ENCODE measurements around the gene UBE2F. TPM values are rescaled to one million over a fixed set of nuclear protein-coding genes. Genes with fewer than 3 reads are reported as not detected.
"Not testable (repeated sequence)": the region's sequence is repeated elsewhere in the genome, so short reads cannot be mapped to it uniquely, and the experiment has no call there.

The UBE2F gene
- total RNA-seq, 1 experiment from 2014 or later, result 103 TPM

DNA sequence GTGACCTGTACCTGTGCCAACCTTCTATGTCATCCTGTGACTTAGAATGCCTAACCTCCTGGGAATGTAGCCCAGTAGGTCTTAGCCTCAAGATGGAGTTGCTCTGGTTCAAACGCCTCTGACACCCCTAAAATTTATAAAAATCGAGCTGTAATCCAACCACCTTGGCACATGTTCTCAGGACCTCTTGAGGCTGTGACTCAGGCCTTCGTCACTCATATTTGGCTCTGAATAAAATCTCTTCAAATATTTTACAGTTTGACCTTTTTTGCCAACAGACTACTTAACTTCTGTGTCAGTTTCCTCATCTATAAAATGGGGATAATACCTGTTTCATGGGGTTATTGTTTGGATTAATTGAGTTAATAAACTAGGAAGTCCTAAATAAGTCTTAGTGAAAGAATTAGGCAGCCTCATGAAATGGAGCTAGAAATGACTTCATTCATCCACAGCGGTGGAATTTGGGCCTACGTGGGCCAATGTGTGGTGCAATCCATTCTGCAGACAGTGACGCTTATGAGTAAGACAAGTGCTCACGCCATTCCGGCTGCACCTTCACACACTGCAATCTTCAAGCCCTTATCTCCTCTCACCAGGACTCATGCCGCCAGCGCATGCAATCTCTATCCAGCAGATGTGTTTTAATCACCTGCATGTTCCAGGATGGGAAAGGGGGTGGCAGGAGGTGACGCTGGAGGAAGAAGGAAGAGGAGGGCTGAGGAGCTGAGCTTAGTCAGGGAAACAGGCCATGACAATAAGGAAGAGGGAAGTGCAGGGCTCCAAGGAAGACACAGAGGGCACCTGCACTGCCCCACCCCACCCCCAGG is 2.0 kb upstream of the UBE2F start:
- BruUV-seq (replicated peaks), result no TSS peak
- TF ChIP-seq, protein P1, sequence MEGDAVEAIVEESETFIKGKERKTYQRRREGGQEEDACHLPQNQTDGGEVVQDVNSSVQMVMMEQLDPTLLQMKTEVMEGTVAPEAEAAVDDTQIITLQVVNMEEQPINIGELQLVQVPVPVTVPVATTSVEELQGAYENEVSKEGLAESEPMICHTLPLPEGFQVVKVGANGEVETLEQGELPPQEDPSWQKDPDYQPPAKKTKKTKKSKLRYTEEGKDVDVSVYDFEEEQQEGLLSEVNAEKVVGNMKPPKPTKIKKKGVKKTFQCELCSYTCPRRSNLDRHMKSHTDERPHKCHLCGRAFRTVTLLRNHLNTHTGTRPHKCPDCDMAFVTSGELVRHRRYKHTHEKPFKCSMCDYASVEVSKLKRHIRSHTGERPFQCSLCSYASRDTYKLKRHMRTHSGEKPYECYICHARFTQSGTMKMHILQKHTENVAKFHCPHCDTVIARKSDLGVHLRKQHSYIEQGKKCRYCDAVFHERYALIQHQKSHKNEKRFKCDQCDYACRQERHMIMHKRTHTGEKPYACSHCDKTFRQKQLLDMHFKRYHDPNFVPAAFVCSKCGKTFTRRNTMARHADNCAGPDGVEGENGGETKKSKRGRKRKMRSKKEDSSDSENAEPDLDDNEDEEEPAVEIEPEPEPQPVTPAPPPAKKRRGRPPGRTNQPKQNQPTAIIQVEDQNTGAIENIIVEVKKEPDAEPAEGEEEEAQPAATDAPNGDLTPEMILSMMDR (conservative IDR thresholded peaks at IDR 0.05), result no peak
- no peak for TF ChIP-seq EZH2 (IDR thresholded peaks at IDR 0.05; ENCODE audit: low read depth)
- DNase-seq, result peak; percentile 67 to 96
- Histone ChIP-seq H3K4me2 (peak overlapping the region; percentile 90), H3K36me3 (ENCODE audit: low read depth) (no peaks in the 10 kb centered on the region), H4K20me1 (ENCODE audit: insufficient read depth) (peaks cover 22% of the 10 kb centered on the region), H3K4me1 (replicated peaks; ENCODE audit: insufficient read depth) (peaks cover 45% of the 10 kb centered on the region), H3K79me2 (ENCODE audit: low read depth) (peaks cover 26% of the 10 kb centered on the region), H3K9me2 (ENCODE audit: insufficient read depth) (no peaks in the 10 kb centered on the region), H3K27me3 (ENCODE audit: insufficient read depth, low read depth) (no peaks in the 10 kb centered on the region), H3K4me3 (no peak overlapping the region), H3K9me3 (ENCODE audit: insufficient read depth, low read depth) (peaks cover 26% of the 10 kb centered on the region), H2AFZ (peak overlapping the region; percentile 55), H3K27ac (peak overlapping the region; percentile 91), H3F3A (ENCODE audit: insufficient read depth, low read depth) (peaks cover 33% of the 10 kb centered on the region)
- POLR2A ChIA-PET (ENCODE audit: unreplicated experiment), result interaction anchor here (0.6 kb wide), 3 partner anchors 99 to 374 kb away, joined by 3 to 4 read pairs (median 3); partner anchors contain the start of gene RAB17
- CTCF ChIA-PET, result no interaction called here
- intact Hi-C loops (cut with micrococcal nuclease; ENCODE audit: unreplicated experiment), result no loop called here

DNA sequence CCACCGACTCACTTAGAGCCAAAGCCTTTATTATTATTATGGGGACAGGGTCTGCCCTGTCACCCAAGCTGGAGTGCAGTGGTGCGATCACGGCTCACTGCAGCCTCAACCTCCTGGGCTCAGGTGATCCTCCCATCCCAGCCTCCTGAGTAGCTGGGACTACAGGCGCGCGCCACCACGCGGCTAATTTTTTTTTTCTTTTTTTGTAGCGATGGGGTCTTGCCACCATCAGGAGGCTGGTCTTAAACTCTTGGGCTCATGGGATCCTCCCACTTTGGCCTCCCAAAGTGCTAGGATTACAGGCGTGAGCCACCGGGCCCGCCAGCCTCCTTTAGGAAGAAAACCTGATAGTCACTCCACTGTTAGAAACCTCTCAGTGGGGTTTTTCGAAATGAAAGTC is 970 bp upstream of the UBE2F start:
- H3K9me2 ChIP-seq (ENCODE audit: insufficient read depth); DNase-seq; POLR2A ChIA-PET (ENCODE audit: unreplicated experiment); CTCF ChIA-PET; H3K27me3 ChIP-seq (ENCODE audit: insufficient read depth, low read depth); BruUV-seq (replicated peaks); H3K36me3 ChIP-seq (ENCODE audit: low read depth): not testable (repeated sequence)
- H3K4me2 ChIP-seq, result peak overlapping the region; percentile 90
- H3K4me1 ChIP-seq (replicated peaks; ENCODE audit: insufficient read depth), result peaks cover 45% of the 10 kb centered on the region
- peak overlapping the region; percentile 91 for H3K27ac ChIP-seq
- peaks cover 32% of the 10 kb centered on the region for H4K20me1 ChIP-seq (ENCODE audit: insufficient read depth)
- H2AFZ ChIP-seq, result peak overlapping the region; percentile 81
- peaks cover 36% of the 10 kb centered on the region for H3K79me2 ChIP-seq (ENCODE audit: low read depth)
- peak overlapping the region; percentile 67; the same call in 1 of the 2 replicates for H3K4me3 ChIP-seq
- intact Hi-C loops (cut with micrococcal nuclease; ENCODE audit: unreplicated experiment), result loop anchor here (2.0 kb wide), 2 partner anchors 95 to 101 kb away; partner anchors contain the start of gene SCLY
- H3F3A ChIP-seq (ENCODE audit: insufficient read depth, low read depth), result peaks cover 33% of the 10 kb centered on the region
- H3K9me3 ChIP-seq (ENCODE audit: insufficient read depth, low read depth), result peaks cover 26% of the 10 kb centered on the region

DNA sequence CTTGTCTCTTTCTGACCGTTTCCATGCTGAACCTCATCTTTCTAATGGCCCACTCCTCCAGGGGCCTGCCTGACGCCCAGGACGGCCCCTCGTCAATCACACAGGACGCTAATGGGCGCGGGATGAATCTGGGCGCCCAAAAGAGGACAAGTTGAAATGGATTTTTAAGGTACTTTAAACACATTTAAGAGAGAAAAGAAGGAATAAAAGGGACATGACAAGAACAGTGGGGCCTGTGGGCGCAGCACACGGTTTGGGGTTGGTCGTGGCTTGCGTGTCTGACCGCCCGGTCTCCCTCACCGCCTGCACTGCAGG is 607 bp upstream of the UBE2F start:
- peaks cover 22% of the 10 kb centered on the region for H3K9me3 ChIP-seq (ENCODE audit: insufficient read depth, low read depth)
- no peaks in the 10 kb centered on the region for H3K9me2 ChIP-seq (ENCODE audit: insufficient read depth)
- POLR2A ChIA-PET (ENCODE audit: unreplicated experiment), result no interaction called here
- H4K20me1 ChIP-seq (ENCODE audit: insufficient read depth), result peaks cover 36% of the 10 kb centered on the region
- TSS peak; percentile 91 for BruUV-seq (replicated peaks)
- CTCF ChIA-PET, result no interaction called here
- peak overlapping the region; percentile 91 for H3K27ac ChIP-seq
- no peaks in the 10 kb centered on the region for H3K27me3 ChIP-seq (ENCODE audit: insufficient read depth, low read depth)
- peaks cover 40% of the 10 kb centered on the region for H3K79me2 ChIP-seq (ENCODE audit: low read depth)
- H3K4me3 ChIP-seq, result peak overlapping the region; percentile 67
- intact Hi-C loops (cut with micrococcal nuclease; ENCODE audit: unreplicated experiment), result loop anchor here (2.0 kb wide), 2 partner anchors 95 to 101 kb away; partner anchors contain the start of gene SCLY
- H2AFZ ChIP-seq, result peak overlapping the region; percentile 81
- H3F3A ChIP-seq (ENCODE audit: insufficient read depth, low read depth), result peaks cover 33% of the 10 kb centered on the region
- no peak for DNase-seq
- peaks cover 45% of the 10 kb centered on the region for H3K4me1 ChIP-seq (replicated peaks; ENCODE audit: insufficient read depth)
- TF ChIP-seq, protein P1 (conservative IDR thresholded peaks at IDR 0.05), result no peak
- TF ChIP-seq EZH2 (IDR thresholded peaks at IDR 0.05; ENCODE audit: low read depth), result no peak
- H3K36me3 ChIP-seq (ENCODE audit: low read depth), result no peaks in the 10 kb centered on the region
- H3K4me2 ChIP-seq, result peak overlapping the region; percentile 90
